Lower lobe of right lung (tissue), 2 donors: Measurements from ENCODE around the gene SH3BP4. TPM values are rescaled to one million over a fixed set of nuclear protein-coding genes. Genes with fewer than 3 reads are reported as not detected.
A peak's percentile ranks its signal among the peaks of the same experiment; 100 is the strongest.

Source experiments
- ATAC-seq, 2 donors: fragments of 200-7000 bp; cut with Tn5 transposase; one replicate each; pipeline ENCODE4 v1.9.1; 2020 to 2022; ENCODE audit warnings: mild to moderate bottlenecking in 2 of 2, moderate library complexity in 2 of 2
- DNase-seq: peaks from one replicate; pipeline ENCODE4 v3.0.0-alpha.2; 2020
- H3K27ac ChIP-seq: fragments of 200-600 bp; one replicate; pipeline ENCODE4 v1.8.0; 2022
- H3K27me3 ChIP-seq: fragments of 200-600 bp; one replicate; pipeline ENCODE4 v1.8.0; 2022; ENCODE audit warnings: low read depth
- H3K36me3 ChIP-seq: fragments of 200-600 bp; one replicate; pipeline ENCODE4 v1.8.0; 2022; ENCODE audit warnings: mild to moderate bottlenecking
- H3K4me1 ChIP-seq: fragments of 200-600 bp; one replicate; pipeline ENCODE4 v1.8.0; 2022
- H3K4me3 ChIP-seq: fragments of 200-600 bp; one replicate; pipeline ENCODE4 v1.8.0; 2022; ENCODE audit warnings: mild to moderate bottlenecking
- H3K9me3 ChIP-seq: fragments of 200-600 bp; one replicate; pipeline ENCODE4 v1.8.0; 2022
- intact Hi-C: fragments of 100-400 bp; cut with DNase I; formaldehyde crosslinking; loops from one replicate; pipeline ENCODE4 v1.11.0; 2022
- total RNA-seq: library from RNA; stranded (reverse); fragmentation: NEBNext Ultra II Directional; extraction: Animal tissue kit (Norgen Biotek cat#: 25700); gene quantifications from one replicate; pipeline ENCODE4 v1.2.1, GENCODE V29; 2021
- TF ChIP-seq, protein P1 (sequence below): fragments of 200-600 bp; IDR thresholded peaks from one replicate; pipeline ENCODE4 v1.8.0; 2022; ENCODE audit warnings: antibody characterized with exemption, mild to moderate bottlenecking
- donor health status: DM: no; HTN: yes; CAD: no; lungs with severe emphysema.

The SH3BP4 gene
- total RNA-seq, 1 donor from 2014 or later = 36.8 TPM

GRCh38 chr2:235024931-235025773 lies 73.3 kb downstream of the SH3BP4 start:
- Histone ChIP-seq H3K4me3 (no peak overlapping the region), H3K4me1 (peaks cover 17% of the 10 kb centered on the region), H3K9me3 (no peaks in the 10 kb centered on the region), H3K27ac (no peak overlapping the region), H3K36me3 (no peaks in the 10 kb centered on the region), H3K27me3 (no peaks in the 10 kb centered on the region)
- DNase-seq = no peak
- no peak for ATAC-seq
- intact Hi-C loops = no loop called here
- TF ChIP-seq, protein P1, sequence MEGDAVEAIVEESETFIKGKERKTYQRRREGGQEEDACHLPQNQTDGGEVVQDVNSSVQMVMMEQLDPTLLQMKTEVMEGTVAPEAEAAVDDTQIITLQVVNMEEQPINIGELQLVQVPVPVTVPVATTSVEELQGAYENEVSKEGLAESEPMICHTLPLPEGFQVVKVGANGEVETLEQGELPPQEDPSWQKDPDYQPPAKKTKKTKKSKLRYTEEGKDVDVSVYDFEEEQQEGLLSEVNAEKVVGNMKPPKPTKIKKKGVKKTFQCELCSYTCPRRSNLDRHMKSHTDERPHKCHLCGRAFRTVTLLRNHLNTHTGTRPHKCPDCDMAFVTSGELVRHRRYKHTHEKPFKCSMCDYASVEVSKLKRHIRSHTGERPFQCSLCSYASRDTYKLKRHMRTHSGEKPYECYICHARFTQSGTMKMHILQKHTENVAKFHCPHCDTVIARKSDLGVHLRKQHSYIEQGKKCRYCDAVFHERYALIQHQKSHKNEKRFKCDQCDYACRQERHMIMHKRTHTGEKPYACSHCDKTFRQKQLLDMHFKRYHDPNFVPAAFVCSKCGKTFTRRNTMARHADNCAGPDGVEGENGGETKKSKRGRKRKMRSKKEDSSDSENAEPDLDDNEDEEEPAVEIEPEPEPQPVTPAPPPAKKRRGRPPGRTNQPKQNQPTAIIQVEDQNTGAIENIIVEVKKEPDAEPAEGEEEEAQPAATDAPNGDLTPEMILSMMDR = no peak

DNA sequence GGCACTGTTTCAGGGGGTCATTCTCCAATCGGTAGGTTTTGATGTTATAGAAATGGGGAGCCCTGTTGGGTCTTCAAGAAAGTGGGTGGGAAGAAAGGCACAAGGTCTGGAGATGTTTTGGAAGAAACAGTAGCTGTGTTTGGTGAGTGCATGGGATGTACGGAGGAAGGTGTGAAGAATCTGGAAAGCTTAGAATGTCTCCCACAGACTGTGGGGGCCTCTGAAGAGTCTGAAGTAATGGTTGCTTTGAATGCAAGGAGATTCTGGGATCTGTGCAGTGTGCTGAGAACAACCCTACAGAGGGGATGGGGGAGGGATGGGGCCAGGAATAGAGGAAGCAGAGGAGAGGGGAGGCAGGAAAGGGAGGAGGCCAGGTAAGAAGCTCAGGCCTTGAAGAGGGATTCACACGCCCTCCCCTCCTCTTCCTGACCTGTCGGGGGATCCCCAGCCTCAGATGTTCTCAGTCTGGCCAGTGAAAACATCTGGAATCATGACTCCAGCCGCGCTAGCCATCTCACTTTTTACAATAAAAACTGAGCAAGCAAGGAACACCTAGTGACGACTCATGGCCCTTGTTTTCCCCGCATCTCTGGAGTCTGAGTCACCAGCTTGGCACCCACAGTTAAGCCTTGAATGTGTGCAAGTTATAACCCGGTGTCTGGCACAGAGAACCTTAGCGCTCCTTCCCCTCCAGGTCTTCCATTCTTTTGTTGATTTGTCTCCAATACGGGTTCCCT lies 74.2 kb downstream of the SH3BP4 start:
- ATAC-seq (peak in 1 of 2 donors; percentile 23), DNase-seq (no peak)
- H3K27ac ChIP-seq = no peak overlapping the region

DNA sequence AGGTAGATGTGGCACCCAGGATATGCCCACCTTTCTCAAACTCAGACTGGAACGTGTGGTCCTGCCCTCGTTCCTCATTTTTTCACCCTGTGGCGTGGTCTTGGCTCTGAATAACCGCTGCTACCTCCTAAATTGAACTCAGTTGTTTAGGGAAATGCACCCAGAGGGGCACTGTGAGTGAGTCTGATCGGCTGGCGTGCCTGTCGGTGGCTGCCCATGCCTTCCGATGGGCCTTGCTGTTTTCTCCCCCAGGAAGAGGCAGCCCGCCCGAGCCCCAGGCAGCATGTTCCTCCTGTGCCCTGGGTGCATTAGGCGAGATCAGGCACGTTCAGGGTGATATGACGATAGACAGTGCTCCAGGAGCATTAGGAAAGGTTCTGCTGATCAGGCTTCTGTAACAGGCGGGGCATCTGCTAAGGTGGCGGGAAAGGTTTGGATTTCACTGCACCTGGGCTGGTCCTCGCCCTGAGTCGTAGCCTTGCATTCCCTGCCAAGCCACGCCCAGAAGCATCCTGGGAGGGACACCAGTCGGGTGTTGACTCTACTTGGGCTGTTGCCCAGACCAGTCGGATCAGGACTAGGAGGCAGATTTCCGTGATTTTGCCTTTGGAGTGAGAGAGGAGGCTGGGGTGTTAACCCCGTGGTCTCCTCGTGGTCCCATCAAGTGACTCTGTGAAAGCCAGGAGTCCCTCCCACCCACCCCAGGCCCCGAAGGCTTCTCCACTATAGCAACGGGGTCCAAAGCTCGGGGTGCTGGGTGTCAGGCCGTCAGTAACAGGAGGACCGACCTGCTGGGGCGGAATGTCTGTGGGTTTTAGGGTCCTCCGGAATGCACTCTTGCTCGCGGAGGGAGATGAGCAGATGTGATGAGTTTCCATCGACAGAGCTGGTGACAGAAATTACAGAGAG lies 75.1 kb downstream of the SH3BP4 start:
- Histone ChIP-seq H3K9me3 (no peaks in the 10 kb centered on the region), H3K4me3 (no peak overlapping the region), H3K36me3 (no peaks in the 10 kb centered on the region), H3K4me1 (peaks cover 17% of the 10 kb centered on the region), H3K27me3 (no peaks in the 10 kb centered on the region), H3K27ac (no peak overlapping the region)
- DNase-seq = peak; percentile 76
- TF ChIP-seq, protein P1 = no peak
- peak; percentile 19 to 71 for ATAC-seq
- intact Hi-C loops = no loop called here

More for the DNA sequence above, 74.2 kb downstream of the SH3BP4 start:
- no peaks in the 10 kb centered on the region for H3K36me3 ChIP-seq
- no peaks in the 10 kb centered on the region for H3K27me3 ChIP-seq
- no peaks in the 10 kb centered on the region for H3K9me3 ChIP-seq
- H3K4me1 ChIP-seq = peaks cover 17% of the 10 kb centered on the region
- TF ChIP-seq, protein P1 = no peak
- H3K4me3 ChIP-seq = no peak overlapping the region
- intact Hi-C loops = no loop called here

DNA sequence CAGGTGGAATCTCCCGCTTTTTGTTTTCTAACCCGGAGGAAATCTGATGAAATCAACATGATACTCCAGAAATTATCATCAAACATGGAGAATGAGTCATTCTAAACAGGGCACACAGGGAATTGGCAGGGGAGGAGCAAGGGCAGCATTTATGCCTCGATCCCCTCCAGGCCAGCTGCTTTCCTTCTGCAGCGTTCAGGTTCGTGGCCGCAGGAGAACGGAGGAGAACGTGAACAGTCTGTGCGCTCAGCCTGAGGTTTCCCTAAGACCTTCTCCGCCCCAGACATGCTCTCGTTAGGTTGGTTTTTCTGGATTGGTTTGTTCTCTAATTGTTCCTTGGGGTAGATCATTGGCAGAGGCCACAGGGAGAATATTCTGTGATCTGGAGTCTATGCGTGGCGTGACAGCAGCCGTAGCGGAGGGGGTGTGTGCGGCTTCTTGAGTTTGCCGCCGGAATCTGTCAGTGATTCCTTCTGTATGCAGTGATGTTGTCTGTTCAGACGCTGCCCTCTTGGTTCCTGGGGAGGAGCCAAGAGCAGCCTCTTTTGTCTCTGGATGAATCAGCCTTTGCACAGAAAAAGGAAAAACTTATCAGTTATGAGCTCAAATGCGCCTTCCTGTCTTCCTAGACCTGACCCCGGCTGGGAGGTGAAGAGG lies 75.9 kb downstream of the SH3BP4 start:
- TF ChIP-seq, protein P1 = no peak
- Histone ChIP-seq H3K27ac (no peak overlapping the region), H3K27me3 (no peaks in the 10 kb centered on the region), H3K9me3 (no peaks in the 10 kb centered on the region), H3K36me3 (no peaks in the 10 kb centered on the region), H3K4me3 (no peak overlapping the region), H3K4me1 (peaks cover 17% of the 10 kb centered on the region)
- ATAC-seq (no peak), DNase-seq (no peak)
- intact Hi-C loops = no loop called here

- no peaks in the 10 kb centered on the region for H3K9me3 ChIP-seq
- H3K36me3 ChIP-seq = no peaks in the 10 kb centered on the region
- ATAC-seq (no peak), DNase-seq (no peak)
- TF ChIP-seq, protein P1 = no peak
- no peak overlapping the region for H3K4me3 ChIP-seq
- H3K4me1 ChIP-seq = peaks cover 17% of the 10 kb centered on the region
- intact Hi-C loops = no loop called here
- no peaks in the 10 kb centered on the region for H3K27me3 ChIP-seq
- H3K27ac ChIP-seq = no peak overlapping the region
Observed at GRCh38 chr2:235028646-235029045, 76.8 kb downstream of the SH3BP4 start.
